ENCODE measurements around the gene MYOT.

GRCh38 chr5:137891849-137892248, 24.2 kb downstream of the MYOT start:
- TF ChIP-seq POLR2A (IDR thresholded peaks at IDR 0.05; ENCODE audit: low read length) (no peak), GATA1 (IDR thresholded peaks at IDR 0.05; ENCODE audit: low read depth, low read length) (no peak)
